ENCODE results near the gene CCDC81.

Gene CCDC81

GRCh38 chr11:86469491-86470388 is 95.1 kb downstream of the CCDC81 start:
- DNase-seq: no peak

Measured in activated CD4-positive, CD25-positive, alpha-beta regulatory T cell treated with anti-CD3 and anti-CD28 coated beads, Interleukin-2, amount 50 U/mL, for 72 hours (primary cell).